ENCODE results near the gene PAPOLB.

PAPOLB gene

DNA sequence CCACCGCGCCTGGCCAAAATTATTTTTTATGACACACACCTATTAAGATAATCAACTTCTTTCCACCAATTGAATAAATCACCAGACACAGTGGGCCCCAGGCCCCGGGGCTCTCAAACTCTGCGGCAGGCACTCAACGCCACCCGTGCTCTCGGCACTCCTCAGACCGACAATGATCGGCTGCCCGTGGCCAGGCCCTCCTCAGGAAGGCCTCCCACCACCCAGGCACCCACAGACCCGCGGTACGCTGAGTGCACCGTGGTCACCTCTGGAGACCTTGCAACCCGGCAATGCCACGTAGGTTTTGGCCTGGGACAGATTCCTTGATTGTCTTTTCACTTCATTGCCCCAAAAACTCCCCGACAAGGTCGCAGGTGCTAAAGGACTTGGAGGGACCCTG is 14.8 kb upstream of the PAPOLB start:
- no peak for DNase-seq

DNA sequence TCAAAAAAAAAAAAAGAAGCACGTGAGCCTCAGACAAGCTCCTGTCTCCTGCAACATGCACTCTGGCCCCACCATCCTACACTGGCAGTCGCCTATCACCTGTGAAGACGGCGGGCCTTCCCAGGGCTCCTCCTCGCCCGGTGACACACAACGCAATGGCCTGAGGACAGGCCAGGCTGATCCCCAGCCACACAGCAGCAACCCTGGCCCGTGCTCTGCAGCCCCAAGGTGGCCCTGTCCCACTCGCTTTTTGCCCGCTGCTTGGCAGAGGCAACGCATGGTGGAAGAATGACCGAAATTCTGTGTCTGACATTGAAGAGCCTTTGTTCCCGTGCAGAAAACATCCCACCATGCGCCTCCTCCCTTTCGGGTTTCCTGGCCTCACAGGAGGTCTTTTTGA is 13.6 kb upstream of the PAPOLB start:
- no peak for DNase-seq

DNA sequence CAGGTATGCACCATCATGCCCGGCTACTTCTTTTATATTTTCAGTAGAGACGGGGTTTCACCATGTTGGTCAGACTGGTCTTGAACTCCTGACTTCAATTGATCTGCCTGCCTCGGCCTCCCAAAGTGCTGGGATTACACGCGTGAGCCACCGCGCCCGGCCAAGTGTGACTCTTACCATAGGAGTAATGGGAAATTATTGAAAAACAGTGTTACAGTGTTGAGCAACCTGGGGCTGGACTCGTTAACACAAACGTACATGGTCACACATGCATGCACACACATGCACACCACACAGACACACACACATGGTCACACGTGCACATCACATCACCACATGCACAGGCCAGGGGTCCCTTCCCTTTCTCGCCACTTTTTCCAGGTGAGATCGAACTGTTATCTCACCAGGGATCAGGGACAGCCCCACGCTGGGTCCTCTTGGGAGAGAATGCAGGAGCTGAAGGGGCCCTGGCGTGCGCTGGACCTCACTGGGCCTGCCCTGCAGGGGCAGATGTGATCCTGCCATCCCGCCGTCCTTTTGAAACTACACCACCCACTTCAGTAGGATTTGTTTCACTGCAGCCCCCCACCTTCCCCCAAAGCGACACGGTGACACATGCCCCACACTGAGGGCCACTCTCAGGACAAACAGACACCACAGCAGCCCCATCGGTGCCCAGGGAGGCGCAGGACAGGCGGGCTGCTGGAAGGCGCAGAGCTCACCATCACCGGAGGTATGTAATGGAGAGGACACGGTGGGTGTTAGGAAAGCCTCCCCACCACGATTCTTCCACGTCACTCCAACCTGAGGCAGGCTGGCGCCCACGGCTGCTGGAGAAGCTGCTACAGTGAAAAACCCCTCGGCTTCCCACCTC is 11.5 kb upstream of the PAPOLB start:
- no peak for DNase-seq

DNA sequence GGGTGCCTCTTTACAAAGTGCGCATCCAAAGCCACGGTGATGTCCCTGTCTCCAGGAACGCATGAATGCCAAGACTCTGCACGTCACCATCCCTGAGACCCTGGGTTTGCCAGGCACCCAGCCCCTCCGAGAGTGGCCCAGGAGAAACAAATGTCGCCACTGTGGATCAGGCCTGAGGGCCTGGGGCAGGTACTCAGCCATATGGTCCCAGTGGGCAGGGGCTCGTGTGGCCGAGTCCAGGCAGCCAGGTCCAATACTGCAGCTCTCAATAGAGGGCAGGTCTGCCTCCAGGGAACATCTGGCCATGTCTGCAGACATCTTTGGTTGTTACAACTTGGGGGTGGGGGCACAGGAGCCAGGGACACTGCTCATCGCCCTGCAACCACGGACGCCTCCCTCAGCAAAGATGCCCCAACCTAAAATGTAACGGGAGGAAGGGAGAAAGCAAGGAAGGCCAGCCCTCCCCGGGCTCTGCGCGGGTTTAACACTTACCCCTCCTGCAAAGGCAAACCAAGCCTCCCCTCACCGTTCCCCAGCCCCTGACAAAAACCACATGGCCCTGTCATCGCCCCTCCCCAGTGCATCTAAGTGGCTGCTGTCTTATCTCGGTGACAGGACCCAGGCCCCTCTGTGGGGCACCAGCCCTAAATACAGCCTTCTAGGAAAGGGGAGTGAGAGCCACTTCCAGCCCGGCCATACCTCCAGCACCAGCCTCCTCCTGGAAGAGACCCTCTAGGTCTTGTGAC is 10.3 kb upstream of the PAPOLB start:
- no peak for DNase-seq

DNA sequence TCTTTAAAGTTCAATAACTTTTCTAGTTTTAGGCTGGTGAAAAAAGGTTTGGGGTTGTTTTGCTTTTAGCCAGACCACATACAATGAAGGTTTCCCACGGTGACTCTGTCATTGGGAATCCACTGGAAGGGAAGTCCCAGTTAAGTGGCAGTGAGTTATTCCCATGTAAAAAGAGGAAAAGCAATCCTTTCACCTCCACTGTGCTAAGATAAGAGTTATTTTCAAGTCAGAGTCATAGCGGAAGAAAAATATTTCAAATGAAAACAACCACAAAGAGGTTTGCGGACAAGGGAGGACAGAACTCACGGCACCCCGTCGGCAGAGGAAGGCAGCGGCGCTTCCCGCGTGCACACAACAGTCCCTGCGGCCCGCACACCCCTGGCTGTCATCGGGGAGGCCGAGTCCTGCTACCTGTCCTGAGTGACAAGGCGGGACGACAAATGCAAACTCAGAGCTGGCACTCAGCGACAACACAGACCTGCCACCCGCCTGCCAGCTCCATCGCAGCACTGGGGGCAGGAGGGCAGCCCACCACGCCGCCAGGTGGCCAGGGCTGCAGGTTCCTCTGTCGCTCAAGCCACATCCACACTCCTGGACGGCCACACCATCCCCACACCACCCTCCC is 9.3 kb upstream of the PAPOLB start:
- DNase-seq, result no peak

DNA sequence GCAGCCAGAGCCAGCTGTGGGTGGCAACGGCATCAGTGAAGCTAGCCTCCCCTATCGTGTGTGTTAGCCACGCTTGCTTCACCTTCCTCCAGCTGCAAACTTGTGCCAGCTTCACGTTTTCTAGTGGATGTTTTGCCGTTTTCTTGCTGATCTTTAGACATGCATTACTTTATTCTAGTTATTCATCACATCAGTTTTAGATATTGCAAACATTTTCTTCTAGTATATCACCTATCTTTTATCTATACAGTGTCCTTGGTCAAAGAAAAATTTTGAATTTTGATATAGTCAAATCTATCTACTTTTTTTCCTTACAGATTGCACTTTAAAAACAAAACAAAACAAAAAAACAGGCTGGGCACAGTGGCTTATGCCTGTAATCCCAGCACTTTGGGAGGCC is 6.7 kb upstream of the PAPOLB start:
- no peak for DNase-seq

DNA sequence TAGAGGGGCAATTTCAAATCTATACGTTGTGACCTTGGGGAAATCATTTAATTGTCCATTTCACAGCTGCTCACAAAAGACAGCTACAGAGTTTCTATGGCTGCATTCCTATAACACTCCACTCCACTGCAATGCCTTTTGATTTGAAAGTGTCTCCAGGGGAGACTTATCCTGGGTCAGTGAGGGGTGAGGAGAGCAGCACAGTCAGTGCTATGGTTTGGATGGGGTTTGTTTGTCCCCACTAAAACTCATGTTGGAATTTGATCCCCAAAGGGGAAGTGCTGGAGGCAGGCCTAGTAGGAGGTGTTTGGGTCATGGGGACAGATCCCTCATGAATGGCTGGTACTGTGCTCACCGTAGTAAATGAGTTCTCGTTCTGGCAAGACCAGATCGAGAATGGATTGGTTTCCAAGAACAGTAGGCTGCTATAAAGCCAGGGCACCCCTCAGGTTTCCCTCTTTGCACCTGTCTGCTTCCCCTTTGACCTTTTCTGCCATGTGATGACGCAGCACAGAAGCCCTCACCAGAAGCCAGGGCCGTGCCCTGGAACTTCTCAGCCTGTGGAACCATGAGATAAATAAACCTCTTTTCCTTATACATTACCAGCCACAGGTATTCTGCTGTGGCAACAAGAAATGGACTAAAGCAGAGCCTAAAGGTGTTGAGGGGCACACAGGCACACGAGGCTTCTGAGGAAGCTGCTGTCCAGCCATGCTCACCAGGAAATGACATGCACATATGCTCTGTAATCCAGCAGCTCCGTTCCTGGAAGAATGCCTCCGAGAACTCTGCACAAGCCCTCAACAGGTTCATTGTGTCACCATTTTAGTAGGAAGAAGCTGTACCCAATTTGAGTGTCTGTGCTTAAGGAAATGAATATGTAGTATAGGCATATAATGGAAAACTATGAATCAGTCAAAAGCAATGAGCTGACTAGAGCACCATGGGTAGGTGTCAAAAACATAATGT is 5.0 kb upstream of the PAPOLB start:
- DNase-seq, result no peak

DNA sequence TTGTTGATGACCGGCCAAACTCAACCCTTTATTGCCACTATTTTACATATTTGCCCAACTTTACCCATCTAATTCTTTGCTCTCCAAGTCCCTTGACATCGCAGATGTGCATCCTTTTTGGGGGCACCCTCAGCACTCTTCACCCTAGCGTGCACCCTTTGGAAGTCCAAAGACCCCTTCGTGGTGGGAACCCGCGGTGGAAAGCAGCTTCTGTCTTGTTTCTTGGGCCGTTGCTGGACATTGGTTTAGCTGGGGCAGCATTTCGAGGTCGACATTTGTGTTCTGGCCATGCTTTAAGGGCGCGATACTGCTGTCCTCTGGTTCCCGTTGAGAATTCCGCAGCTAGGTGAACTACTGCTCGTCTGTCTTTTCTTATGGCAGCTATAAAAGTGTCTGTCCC is 326 bp upstream of the PAPOLB start:
- no peak for DNase-seq

DNA sequence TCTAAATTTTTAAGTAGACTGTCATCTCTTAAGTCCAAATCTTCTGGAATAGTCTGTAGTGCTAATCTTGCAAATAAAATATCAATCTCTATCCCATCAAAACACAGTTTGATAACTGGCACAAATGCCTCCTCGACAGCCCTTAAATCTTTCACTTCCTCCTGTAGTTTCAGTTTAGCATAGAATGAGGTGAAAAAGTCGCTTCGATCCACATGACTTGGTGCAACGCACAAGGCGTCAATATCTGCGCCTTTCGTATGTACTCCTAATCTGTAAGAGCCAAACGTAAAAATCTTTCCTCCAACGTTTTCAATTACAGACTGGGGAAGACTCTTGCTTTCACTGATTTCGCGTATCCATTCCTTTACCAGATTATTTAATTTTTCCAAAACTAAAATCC is 603 bp downstream of the PAPOLB start:
- no peak for DNase-seq

DNA sequence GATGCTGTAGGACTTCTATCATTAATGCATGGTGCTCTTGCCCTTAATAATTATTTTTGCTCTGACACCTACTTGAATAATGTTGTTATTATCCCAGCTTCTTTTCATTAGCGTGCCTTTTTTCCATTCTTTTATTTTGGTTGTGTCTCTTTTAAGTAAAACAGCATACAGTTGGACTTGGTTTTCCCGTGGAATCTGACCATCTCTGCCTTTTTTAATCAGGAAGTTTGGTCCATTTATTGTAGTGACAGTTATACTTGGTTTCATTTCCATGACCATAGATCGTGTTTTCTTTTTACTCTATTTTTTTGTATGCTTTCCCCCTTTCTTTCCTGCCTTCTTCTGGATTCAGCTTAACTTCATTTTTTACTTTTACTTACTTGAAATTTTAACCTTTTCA is 4.6 kb downstream of the PAPOLB start:
- DNase-seq, result no peak

DNA sequence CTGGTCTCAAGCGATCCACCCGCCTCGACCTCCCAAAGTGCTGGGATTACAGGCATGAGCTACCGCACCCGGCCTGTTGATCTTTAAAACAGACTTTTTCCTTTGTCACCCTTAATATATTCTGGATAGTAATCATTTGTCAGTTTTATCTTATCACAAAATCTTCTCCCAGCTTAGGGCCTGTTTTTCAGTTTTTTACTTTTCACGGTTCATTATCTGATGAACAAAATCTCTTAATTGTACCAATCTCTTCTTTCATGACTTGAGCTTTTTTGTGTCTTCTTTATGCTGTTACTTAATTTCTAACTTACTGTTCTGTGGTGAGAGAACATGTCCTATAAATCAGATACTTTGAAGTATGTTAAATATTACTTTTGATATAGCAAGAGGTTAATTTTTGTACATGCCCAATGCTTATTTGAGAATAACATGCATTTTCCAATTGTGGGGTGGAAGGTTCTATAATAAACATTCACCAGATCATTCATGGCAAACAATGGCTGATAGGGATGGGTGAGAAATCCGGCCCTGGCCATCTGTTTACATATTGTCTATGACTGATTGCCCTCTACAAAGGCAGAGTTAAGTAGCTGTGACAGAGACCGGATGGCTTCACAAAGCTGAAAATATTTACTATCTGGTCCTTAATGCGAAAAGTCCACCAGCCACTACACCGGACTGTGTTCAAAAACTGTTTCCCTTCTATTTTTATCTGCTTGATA is 5.3 kb downstream of the PAPOLB start:
- no peak for DNase-seq

DNA sequence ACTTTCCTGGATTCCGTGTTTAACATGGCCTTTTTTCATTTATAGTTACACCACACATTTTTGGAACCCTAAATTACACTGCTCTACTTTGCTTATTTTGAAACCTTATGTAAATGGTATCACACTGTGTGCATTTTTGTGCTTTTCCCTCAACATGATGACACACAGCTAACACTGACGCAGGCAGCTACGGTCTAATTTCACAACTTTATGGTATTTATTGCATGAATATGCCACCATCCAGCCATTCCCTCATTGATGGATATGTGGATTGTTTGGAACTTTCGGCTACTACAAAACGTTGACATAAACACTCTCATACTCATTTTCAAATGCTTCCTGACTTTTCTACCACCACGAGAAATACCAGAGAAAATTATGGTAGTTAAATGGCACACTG is 6.9 kb downstream of the PAPOLB start:
- DNase-seq, result no peak

DNA sequence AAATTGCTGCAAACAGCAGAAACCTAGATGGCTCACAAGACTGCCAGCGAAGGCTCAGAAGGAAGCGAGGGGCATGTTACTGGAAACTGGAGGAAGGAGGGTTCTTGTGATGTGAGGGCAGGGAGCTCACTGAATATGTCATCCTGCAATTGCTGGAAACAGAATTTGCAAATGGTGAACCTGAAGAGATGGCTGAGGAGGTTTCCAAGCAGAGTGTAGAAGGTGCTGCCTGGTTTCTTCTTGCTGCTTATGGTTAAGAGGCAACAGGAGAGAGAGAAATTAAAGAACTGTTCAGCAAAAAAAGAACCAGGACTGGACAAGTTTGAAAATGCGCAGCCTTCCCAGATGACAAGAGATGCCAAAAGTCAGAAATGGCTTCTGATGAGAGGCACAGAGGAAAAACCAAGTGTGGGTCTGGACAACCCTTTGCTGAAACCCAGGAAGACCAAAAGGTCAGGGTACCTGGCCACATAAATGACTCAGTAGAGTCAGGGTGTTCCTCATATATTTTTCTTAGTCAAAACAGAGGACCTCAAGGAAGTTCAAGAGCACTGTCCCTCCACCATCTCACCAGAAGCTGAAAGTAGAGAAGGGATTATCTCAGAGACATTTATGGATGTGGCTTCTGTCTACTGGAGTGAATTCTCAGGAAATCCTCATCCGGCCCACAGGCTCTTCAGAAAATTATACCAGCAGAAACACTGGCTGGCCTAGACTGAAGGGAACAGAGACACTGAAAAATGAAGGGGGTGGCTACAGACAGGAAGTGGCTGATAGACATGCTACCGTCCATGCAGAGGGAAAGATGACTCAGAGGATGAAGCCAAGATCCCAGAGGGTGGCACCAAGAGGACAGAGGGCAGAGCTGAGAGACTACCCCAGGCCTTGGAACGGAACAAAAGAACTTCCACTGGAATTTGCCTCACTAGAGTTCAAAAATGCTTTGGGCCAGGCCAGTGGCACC is 10.1 kb downstream of the PAPOLB start:
- no peak for DNase-seq

DNA sequence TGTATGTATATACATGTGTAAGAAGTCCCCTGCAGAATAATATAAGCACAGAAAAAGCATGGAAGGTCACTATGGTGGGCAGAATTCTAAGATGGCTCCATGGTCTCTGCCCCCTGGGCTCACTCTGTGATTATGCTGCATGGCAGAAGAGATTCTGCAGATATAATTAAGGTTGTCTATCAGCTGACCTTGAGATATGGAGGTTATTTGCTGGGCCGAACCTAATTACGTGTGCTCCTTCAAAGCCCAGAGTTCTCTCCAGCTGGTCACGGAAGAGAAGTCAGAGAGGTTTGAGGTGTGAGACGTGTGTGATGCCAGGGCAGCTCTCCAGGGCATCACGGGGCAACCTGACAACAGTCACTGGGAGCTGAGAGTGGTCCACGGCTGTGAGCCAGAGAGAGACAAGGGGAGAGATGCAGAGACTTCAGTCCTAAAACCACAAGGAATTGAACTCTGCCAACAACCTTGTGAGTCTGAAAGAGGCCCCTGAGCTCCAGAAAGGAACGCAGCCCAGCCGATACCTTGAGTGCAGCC is 11.5 kb downstream of the PAPOLB start:
- no peak for DNase-seq

DNA sequence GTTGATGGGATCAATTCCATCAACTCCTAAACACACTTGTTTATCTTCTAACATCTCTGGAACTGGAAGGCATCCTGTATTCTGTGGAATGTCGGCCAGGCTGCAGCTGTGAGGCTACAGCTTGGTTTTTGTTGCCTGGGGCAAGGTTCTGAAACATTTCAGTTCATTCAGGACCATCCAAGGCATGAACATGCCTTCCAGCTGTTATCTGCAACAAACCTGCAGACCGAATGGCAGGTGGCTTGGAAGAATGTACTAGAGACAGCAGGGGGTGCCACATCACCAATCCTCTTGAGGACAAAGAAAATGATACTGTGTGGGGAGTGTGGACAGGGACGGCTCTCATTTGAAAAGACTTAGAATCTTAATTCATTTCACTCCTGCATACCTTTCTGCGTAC is 12.4 kb downstream of the PAPOLB start:
- DNase-seq, result peak; percentile 19

DNA sequence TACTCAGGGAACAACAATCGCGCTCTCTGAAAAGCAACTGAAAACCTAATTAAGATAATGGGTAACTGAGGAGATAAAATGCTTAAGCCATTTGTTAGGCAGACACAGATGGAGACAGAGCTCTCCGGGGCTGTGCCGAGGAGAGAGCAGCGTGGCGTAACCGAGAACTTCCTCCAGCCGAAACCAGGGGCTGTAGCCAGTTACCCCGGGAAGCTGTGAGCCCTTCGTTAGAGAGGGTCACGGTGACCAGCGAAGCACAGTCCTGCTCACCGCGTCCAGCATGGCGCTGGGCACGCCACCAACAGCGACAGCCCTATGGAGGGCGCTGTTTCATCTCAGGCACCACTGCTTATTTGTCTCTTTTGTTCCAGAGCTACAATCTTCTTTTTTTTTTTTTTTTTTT is 16.1 kb downstream of the PAPOLB start:
- no peak for DNase-seq

DNA sequence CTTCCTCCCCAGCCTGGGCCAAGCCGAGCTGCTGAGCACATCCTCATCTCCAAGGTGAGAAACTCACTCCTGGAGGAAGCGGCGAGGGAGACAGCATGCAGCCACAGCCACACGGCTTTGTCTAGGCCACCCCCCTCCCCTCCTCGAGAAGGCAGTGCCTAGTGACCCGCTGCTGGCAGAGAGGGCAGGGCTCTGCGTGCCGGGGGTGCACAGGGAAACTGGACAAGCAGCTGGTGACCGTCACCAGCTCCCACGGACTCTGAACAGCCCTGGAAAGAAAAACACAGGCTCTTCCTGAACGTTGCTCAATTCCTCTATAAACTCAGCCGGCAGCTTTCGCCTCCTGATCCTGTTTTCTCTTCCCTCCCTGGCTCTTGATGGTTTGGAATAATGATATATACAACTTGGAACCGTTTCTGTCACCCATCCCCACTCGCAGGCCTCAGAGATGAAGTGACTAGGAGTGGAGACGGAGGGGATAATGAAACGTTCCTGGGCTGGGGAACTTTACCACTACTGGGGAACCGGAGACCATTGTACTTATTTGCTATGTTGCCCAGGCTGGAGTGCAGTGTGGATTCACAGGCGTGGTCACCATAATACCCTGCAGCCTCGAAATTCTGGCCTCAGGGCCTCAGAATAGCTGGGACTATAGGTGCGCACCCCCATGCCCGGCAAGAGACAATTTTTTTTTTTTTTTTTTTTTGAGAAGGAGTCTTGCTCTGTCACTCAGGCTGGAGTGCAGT is 19.3 kb downstream of the PAPOLB start:
- DNase-seq, result no peak

DNA sequence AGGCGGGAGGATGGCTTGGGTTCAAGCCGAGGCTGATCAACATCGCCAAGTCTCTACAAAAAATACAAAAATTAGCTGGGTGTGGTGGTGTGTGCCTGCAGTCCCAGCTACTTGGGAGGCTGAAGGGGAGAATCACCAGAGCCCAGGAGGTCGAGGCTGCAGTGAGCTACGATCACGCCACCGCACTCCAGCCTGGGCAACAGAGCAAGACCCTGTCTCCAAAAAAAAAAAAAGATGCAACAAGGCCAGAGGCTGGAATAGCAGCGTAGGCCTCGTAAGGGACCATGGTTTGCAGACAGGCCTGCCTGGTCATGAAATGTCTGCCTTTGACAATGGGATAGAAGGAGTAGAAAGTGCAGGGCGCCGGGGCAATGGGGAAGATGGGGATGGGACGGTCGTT is 20.0 kb downstream of the PAPOLB start:
- DNase-seq, result no peak

DNA sequence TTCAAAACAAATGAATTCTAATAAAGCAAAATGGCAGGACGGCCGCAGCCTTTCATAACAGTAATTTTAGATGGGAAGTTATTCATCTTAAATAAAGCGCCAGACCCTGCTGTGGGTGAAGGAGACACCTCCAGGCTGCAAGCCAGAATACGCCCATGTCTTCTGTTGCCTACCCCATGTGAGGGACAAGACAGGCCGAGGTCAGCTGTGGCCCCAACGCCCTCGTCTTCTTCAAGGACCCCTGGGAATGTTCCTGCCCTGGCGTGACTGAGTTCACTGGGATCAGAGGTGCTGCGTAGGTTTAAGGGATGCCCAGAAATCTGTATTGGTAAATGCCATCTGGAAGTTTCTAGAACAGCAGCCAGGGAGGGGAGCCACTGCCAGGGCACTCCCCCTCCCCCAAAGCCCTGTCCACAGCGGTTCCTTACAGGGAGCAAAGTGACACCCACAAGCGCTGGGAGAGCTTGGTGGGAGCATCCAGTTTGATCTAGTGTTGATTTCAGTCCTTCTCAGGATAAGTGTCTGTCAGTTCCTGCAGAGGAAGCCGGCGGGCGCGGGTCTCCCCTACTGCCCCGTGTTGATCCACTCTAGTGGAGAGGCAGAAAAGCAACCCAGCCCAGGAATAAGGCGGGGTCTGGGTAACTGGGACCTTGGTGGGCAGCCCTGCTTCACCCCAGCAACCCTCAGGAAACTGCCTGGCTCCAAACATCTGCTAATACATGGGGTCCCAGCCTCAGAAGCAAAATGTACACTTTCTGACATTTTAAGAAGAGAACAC is 20.6 kb downstream of the PAPOLB start:
- DNase-seq, result no peak
